ENCODE results near the gene IKZF2.

IKZF2 gene

GRCh38 chr2:212991120-212991519, 160.3 kb downstream of the IKZF2 start:
- no peak for DNase-seq

- DNase-seq: no peak
Observed at GRCh38 chr2:212990697-212991096, 160.7 kb downstream of the IKZF2 start.

DNA sequence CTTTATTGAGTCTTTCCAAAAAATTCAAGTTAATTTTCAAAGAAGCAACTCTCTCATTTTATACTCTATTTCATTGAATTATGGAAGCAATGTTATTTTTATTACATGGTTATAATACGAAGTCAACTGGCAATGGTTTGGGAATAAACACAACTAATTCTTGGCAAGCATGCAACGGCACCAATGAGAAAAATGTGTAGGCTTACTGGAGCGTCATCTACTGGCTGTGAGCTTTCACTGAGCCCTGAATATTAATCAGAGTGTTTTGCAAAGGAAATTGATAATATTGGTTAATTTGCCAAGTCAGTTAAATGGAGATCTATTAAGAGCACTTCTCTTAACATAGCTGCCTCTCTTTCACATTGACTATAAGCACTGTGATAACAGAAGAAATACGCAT, 163.9 kb downstream of the IKZF2 start:
- no peak for DNase-seq

DNA sequence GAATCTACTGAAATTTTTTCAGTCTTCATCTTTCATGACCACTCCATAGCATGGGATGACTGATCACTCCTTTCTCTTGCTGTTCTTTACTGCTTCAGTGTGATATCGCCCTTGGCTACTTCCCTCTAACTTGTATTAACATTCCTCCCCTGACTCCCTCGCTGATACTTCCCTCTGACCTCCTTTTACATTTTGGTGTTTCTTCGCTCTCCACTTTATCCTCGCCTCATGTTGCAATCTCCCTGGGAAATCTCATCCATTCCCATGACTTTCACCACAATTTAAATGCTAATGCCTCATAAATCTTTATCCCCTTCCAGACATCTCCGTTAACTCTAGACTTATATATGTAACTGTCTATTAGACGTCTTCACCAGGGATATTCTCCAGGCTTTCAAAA, 167.3 kb downstream of the IKZF2 start:
- DNase-seq: no peak

DNA sequence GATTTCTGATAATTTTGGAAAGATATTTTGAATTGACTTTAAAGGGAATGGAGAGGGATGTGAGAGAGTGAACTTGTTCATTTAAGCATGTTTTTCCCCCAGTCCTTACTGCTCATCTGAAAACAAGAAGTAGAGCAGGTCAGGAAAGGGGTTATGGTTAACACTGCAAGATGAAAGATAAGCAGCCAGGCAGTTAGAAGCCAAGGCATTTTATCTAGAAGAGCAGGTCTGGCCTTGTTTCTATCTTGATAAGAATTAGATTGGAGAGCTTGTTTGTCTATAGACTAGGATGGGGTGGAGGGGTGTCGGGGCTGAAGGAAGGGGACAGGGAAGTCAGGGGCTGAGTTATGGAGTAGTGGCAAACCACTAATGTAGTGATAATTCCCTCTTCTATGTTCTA, 171.6 kb downstream of the IKZF2 start:
- no peak for DNase-seq

DNA sequence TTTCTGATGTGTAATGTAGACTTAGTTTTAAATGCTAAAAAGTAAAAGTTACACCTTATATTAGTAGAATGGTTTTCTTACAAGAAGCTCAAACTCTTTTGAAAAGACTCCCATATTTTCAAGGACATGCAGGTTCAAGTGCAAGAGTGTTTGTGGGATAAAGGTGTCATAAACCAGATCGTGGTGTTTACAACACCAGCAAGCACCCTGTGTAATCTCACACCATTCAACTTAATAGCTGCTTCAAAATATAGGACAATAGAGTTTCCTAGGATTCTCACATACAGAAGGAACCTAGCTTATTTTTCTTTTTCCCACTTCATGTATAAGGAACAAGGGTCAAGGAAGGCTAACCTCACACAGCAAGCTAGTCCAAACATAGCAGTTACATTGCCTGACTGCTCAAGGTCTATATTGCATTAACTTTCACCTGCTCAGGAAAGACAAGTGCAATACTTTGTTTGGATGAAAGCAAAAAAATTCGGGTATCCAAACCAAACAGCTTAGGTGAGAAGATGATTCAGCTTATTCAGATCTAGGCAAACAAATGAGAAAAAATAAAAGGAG, 172.3 kb downstream of the IKZF2 start:
- no peak for DNase-seq

- no peak for DNase-seq
Observed at GRCh38 chr2:212977152-212977551, 174.3 kb downstream of the IKZF2 start.

- no peak for DNase-seq
Observed at GRCh38 chr2:212975333-212975732, 176.1 kb downstream of the IKZF2 start.

GRCh38 chr2:212974692-212975091, 176.7 kb downstream of the IKZF2 start:
- no peak for DNase-seq

DNA sequence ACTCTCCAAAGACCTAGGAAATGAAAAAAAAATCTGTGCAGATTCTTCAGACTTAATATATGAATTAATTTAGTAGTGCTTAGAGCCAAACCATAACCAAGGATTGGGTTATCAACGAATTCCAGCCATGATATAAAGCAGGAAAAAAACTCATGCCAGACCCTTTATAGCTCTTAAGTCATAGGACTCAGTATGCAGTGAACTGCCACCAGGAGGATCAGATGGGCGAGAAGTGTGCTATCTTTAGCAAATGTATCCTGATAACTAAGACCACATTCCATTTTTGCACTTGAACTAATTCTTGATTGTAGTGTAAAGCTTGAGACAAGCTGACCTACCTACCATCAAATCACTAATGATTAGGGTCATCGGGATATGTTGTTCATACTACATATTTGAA, 178.1 kb downstream of the IKZF2 start:
- DNase-seq: no peak

GRCh38 chr2:212970132-212970531, 181.3 kb downstream of the IKZF2 start:
- no peak for DNase-seq

- no peak for DNase-seq
Observed at GRCh38 chr2:212968284-212969081, 182.9 kb downstream of the IKZF2 start.

- DNase-seq: no peak
Observed at GRCh38 chr2:212966884-212967283, 184.5 kb downstream of the IKZF2 start.

- DNase-seq: no peak
Observed at GRCh38 chr2:212962691-212963090, 188.7 kb downstream of the IKZF2 start.

GRCh38 chr2:212961255-212961654, 190.2 kb downstream of the IKZF2 start:
- DNase-seq: no peak

DNA sequence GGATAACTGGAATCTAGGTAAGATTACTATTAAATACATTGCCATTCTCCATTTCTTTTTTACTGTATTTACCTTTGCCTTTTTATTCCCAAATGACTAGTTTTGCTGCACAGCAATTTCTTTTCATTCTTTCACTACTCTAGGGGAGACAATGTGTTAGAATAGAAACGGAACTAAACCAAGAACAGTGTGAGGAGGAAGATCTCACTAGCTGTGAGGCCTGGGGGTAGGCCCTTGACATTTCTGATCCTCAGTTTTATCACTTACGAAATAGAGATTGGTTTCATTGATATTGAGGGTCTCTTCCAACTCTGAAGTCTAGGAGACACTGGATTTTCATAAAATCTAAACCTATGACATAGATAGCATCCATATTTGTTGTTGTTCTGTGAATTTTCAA, 191.1 kb downstream of the IKZF2 start:
- DNase-seq: no peak

- no peak for DNase-seq
Observed at GRCh38 chr2:212959471-212960117, 191.8 kb downstream of the IKZF2 start.

GRCh38 chr2:212958757-212959295, 192.6 kb downstream of the IKZF2 start:
- DNase-seq: no peak

DNA sequence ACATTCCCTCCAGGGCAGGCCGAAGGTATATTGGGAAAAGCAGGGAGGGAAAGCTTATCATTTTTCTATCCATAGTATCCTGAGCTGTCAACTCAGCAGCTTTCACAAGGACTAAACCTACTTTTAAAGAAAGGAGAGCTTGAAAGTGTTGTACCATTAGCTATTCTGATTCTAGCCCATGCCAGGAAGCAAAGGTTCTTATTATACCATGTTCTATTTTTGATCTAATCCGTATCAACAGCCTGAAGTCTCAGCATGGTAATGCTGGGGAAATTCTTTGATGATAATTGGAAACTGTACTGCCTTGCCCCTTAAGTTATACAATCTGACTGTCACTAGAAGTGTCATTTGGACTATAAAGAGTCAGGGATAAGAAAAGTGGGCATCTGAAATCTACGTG, 193.3 kb downstream of the IKZF2 start:
- DNase-seq: no peak

- DNase-seq: no peak
Observed at GRCh38 chr2:212957624-212958023, 193.8 kb downstream of the IKZF2 start.

DNA sequence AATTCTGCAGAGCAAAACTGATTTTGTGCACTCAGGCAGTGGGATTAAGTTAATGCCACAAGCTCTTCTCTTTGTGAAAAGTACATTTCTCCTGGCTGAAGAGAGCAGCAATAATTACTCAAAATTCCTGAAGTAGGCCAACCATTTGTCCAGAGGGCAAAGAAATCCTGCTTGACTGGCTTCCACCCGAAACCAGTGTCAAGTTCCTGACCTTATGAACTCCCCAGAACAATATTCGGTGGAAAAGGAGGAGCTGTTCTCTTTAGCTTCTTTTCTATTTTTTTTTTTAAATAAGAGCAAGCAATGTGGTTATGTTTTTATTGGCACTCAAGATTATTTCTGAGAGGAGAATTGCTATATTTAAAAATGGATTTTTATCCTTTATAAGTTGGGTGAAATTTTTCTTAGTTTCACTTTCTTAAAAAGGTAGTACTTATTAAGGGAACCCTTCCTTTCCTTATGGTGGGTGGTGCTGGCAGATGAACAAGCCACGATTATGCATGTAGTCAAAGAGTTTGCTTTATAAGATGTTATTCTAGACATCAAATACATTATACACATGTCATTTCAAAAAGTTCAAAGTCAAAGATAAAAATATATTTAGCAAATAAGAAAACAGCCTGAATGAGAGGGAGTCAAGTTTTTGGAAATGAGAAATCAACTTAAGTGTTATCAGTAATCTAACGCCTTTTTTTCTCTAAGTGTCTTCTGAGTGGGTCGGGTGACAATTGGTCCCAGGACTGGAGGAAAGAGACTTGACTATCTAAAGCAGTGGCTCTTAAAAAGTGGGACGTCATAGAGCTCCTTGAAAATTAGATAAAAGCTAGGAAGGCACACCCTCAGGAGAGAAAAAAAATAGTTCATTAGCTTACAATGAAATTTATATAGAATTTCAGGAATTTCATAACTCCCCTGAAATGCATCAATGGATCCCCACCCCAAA, 194.5 kb downstream of the IKZF2 start:
- no peak for DNase-seq

DNA sequence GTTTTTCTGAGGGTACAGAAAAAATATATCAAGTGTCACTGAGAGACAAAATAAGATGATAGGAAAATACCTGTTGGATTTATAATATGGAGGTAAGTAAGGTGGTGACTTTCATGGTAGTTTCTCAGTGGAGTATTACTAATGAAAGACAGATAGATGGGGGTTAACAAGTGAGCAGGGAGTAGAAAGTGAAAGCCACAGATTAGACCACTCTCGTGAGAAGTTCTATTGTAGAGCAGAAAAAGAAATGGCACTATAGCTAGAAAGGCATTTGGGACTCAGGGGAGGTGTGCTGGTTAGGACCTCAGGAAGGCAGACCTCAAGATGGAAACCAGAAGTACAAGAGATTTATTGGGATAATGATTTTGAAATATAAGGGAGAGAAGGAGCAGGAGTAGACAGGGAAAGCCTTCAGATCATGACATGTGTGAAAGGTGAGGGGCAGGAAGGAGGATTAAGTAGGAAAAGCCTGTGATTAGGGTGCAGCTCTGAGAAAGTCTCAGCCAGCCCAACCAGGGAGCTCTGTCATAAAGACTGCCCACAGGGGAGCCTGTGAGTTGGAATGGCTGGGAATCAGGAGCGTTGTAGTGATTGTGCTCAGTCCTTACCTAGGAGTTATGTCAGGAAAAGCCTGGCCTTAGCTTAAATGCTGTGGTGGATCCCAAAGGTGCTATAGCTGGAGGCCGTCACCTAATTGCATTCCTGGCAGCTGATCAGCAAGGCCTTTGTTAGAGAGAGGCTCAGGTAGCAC, 198.1 kb downstream of the IKZF2 start:
- no peak for DNase-seq

All from NCI-H187 (cell line).